Right forelimb (tissue), 1 donor: ENCODE results near the gene TNFSF13.

ENCODE experiments used
- DNase-seq: peaks from one replicate; pipeline ENCODE4 v3.0.0-alpha.2; 2018

The TNFSF13 gene, protein sequence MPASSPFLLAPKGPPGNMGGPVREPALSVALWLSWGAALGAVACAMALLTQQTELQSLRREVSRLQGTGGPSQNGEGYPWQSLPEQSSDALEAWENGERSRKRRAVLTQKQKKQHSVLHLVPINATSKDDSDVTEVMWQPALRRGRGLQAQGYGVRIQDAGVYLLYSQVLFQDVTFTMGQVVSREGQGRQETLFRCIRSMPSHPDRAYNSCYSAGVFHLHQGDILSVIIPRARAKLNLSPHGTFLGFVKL

GRCh38 chr17:7558544-7559319, at the start of gene TNFSF13:
Gene TNFSF13 (plus strand): TSS chr17:7558750. CDS start chr17:7559040, 290 bp downstream.
- DNase-seq = no peak

DNA sequence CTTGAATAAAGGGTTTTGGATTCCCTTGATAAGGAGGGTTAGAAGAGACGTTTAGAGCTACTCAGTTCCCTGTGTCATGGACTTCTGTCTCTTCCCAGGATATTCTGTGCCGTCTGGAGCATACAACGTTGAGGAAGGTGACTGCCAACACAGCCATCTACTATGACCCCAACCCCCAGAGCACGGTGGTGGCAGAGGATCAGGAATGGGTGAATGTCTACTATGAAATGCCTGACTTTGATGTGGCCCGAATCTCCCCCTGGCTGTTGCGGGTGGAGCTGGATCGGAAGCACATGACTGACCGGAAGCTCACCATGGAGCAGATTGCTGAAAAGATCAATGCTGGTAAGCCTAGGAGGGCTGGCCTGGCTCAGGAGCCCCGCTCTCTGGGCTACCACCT, 49.7 kb upstream of the TNFSF13 start:
- DNase-seq = no peak

- DNase-seq = no peak
These were observed 48.6 kb upstream of the TNFSF13 start for GRCh38 chr17:7509937-7510336.

DNA sequence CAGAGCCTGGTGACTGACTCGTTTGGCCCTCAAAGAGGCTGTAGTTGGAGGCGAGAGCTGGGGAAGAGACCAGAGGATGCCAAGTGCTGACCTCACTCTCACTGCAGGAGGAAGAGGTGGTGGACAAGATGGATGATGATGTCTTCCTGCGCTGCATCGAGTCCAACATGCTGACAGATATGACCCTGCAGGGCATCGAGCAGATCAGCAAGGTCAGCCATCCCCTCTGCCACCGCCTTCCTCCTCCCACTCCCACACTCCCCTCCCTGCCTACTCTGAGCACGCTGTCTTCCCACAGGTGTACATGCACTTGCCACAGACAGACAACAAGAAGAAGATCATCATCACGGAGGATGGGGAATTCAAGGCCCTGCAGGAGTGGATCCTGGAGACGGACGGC, 47.4 kb upstream of the TNFSF13 start:
- no peak for DNase-seq

DNA sequence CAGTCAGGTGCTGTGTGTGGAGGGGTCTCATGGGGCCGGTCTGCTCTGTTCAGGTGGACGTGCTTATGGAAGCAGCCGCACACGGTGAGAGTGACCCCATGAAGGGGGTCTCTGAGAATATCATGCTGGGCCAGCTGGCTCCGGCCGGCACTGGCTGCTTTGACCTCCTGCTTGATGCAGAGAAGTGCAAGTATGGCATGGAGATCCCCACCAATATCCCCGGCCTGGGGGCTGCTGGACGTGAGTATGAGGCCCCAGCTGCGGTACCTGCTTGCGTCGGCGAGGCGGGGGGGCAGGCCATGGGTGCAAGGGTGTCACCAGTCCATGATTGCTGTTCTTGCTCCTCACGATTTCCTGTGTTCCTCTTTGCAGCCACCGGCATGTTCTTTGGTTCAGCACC, 46.4 kb upstream of the TNFSF13 start:
- DNase-seq = no peak

DNA sequence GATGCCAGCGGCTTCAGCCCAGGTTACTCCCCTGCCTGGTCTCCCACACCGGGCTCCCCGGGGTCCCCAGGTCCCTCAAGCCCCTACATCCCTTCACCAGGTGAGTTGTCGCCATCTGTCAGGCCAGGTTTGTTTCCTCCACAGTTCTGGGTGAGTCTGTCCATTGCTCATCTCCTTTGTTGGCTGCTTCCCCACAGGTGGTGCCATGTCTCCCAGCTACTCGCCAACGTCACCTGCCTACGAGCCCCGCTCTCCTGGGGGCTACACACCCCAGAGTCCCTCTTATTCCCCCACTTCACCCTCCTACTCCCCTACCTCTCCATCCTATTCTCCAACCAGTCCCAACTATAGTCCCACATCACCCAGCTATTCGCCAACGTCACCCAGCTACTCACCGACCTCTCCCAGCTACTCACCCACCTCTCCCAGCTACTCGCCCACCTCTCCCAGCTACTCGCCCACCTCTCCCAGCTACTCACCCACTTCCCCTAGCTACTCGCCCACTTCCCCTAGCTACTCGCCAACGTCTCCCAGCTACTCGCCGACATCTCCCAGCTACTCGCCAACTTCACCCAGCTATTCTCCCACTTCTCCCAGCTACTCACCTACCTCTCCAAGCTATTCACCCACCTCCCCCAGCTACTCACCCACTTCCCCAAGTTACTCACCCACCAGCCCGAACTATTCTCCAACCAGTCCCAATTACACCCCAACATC, 45.6 kb upstream of the TNFSF13 start:
- DNase-seq = no peak

DNA sequence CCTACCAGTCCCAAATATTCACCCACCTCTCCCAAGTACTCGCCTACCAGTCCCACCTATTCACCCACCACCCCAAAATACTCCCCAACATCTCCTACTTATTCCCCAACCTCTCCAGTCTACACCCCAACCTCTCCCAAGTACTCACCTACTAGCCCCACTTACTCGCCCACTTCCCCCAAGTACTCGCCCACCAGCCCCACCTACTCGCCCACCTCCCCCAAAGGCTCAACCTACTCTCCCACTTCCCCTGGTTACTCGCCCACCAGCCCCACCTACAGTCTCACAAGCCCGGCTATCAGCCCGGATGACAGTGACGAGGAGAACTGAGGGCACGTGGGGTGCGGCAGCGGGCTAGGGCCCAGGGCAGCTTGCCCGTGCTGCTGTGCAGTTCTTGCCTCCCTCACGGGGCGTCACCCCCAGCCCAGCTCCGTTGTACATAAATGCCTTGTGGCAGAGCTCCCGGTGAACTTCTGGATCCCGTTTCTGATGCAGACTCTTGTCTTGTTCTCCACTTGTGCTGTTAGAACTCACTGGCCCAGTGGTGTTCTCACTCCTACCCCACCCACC, 44.6 kb upstream of the TNFSF13 start:
- DNase-seq = no peak

DNA sequence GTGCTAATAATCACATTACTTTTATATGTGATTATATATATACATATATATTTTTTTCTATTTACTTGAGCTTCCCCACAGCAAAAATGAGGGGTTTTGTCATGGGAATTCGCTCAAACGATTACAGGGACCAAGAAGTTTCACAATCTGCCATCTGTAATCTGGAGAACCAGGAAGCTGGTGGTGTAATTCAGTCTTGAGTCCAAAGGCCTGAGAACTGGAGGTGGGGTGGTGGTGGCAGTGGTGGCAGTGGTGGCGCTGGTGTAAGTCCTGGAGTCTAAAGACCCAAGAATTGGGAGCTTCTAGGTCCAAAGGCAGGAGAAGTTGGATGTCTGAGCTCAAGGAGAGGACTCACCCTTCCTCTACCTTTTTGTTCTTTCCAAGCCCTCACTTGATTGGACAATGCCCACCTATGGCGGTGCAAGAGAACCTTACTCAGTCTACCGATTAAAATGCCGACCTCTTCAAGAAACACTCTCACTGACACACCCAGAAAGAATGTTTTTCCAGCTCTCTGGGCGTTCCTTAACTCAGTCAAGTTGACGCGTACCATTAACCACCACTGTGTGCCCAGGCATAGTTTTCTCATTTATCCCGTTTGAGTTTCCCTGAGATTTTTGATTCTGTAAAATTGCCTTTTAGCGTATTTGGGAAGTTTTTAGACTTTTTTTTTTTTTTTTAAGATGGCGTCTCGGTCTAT, 42.5 kb upstream of the TNFSF13 start:
- no peak for DNase-seq

DNA sequence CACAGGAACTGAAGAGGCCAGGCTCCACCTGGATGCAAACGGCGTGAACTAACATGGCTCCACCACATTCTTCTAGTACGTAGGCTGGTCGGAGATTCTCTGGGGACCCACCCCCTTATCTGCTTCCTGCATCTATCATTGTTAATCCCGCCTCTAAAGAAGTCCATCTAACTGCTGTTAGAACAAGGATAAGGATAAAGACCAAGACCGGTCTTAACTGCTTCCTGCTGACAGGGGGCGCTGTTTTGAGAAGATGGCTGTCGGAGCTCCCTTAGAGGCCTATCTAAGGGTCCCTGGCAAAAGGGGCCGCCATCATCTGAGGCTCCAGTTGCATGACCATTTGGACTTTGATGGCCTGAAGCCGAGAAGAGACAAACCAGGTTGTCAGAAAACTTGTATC, 35.5 kb upstream of the TNFSF13 start:
- no peak for DNase-seq

DNA sequence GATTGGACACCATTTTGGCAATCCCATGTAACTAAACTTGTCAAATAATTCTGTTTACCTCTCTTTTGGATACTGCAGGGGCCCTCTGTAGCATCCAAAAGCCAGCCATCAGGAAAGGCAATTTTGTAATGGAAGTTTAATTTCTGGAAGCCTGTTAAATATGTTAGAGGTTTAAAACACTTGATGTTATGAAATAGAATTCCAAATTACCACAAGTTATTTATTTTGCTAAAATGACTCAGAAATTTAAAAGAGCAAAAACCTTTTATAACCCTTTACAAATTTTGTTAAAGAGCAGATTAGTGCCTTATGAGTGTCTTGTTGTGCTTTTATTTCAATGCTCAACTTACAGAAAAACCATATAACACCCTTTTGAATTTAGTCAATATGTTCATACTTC, 29.7 kb upstream of the TNFSF13 start:
- no peak for DNase-seq

DNA sequence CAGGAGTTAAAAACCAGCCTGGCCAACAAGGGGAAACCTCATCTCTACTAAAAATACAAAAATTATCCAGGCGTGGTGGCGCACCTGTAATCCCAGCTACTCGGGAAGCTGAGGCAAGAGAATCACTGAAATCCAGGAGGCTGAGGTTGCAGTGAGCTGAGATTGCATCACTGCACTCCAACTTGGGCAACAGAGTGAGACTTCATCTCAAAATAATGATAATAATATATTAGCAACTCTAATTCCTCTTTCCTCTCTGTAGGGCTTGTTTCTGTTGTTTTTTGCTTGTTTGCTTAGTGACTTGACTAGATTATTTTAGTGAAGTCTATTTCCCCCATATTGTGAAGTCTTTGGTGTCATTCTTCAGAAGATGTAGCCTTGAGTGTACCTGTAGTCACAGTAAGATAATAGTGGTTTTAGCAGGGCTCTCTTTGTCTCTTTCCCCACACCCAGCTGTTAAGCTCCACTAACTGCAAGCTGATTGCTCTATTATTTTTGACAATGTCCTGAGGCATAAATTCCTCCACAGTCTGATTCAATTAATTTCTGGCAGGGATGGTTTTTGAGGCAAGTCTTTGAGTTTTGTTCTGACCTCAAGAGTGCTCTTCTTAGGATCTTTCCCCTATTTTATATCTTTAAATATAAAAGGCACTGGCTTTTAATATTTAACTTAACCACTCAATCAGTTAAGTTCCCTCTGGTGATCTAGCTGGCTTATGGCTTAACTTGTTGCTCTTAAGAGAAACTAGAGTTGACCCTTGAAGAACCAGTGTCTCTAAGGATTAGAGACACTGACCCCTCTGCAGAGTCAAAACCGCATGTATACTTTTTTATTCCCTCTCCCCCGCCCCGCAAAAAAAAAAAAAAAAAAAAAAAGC, 28.3 kb upstream of the TNFSF13 start:
- no peak for DNase-seq

DNA sequence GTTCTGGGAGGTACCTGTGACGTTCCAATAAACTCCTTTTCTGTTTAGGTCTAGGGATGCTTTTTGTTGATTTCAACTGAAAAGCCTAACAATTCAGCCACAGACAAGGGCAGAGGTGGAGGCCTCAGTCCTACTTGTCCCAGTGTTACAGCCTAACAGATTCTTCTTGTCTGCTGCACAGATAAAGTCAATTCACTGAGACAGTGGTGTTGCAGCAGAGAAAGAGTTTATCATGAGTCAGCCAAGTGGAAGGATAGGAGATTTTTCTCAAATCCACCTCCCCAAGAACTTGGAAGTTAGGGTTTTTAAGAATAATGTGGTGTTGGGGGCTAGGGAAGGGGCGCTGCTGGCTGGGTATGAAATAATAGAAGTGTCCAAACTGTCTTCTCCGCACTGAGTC, 20.5 kb upstream of the TNFSF13 start:
- DNase-seq = no peak

GRCh38 chr17:7538891-7539545, 19.5 kb upstream of the TNFSF13 start:
- no peak for DNase-seq

GRCh38 chr17:7541074-7541621, 17.4 kb upstream of the TNFSF13 start:
- no peak for DNase-seq

- no peak for DNase-seq
These were observed 13.6 kb upstream of the TNFSF13 start for GRCh38 chr17:7544911-7545310.

- DNase-seq = peak; percentile 82
These were observed 9.8 kb upstream of the TNFSF13 start, which contains the start of gene TNFSF12 for GRCh38 chr17:7548585-7549400. Gene TNFSF12 (plus strand): TSS chr17:7549058. CDS start chr17:7549154, 96 bp downstream.

DNA sequence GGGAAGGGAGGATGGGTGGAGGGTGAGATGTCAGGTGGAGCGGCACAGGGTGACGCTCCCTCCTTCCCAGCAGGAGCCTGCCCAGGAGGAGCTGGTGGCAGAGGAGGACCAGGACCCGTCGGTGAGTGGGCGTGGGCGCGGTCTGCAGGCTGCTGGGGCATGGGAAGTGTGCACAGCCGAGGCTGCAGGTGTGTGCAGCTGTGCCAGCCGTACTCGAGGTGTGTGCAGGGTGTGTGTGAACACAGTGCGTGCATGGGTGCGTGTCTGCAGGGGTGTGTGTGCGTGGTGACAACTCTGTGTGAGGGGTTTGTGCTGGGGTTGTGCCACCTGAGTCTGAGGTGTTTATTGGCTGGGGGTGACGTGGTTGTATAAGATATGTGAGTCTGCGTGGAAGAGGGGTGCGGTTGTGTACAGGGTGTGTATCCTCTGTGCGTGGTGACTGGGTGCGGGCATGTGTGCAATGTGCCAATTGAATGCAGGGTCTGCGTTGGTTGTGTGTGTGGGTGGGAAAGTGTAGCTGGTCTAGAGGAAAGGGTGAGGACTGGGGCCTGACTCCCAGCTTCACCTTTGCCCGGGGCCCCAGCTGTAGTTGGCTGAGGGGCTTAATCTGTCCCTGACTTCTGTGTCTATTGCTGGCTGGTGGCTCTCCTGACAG, 9.0 kb upstream of the TNFSF13 start:
- DNase-seq = no peak

DNA sequence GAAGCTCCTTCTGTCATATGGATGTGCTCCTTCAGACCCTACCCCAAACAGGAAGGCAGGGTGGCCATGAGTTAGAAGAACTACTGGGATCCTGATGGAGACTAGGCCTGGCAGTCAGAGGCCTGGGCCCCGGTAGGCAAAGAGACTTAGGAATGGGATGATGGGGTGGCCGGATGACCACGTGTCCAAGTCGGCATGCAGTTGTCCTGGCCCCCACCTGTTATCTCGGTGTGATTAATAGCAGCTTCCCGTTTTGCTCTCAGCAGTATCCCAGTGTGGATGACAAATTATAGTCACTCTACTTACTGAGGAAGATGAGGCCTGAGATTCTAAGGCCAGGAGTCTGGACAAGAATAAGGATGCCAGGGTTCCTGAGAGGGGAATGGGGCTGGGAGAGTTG, 8.2 kb upstream of the TNFSF13 start:
- DNase-seq = no peak

GRCh38 chr17:7551396-7551795, 7.2 kb upstream of the TNFSF13 start:
- no peak for DNase-seq
